Calu3 (cell line): ENCODE measurements around the gene RIPK4. TPM values are rescaled to one million over a fixed set of nuclear protein-coding genes. Genes with fewer than 3 reads are reported as not detected.

Experiments used
- BruUV-seq: library from RNA; stranded (reverse); fragments of 400-500 nt; replicated peaks from 2 replicates; lab custom pipeline; 2021; lab: Mats Ljungman, UMichigan
- CTCF ChIA-PET: fragments of 300-600 bp; sonication (Branson Sonifier 250); formaldehyde crosslinking; loops from one replicate; lab custom pipeline; 2022; ENCODE audit warnings: antibody characterized with exemption; lab: Charles Lee
- DNase-seq: peaks from one replicate; pipeline ENCODE4 v3.0.0; 2022
- H3K27ac Mint-ChIP-seq: one replicate; pipeline ENCODE4 v1.8.0; 2022; ENCODE audit warnings: mixed read lengths; ENCODE audit not compliant: unreplicated experiment
- H3K27me3 Mint-ChIP-seq: one replicate; pipeline ENCODE4 v1.8.0; 2022; ENCODE audit warnings: mixed read lengths; ENCODE audit not compliant: unreplicated experiment
- H3K36me3 Mint-ChIP-seq: one replicate; pipeline ENCODE4 v1.8.0; 2022; ENCODE audit warnings: mild to moderate bottlenecking, moderate library complexity, mixed read lengths; ENCODE audit not compliant: insufficient read depth, unreplicated experiment
- H3K4me1 Mint-ChIP-seq: one replicate; pipeline ENCODE4 v1.8.0; 2022; ENCODE audit warnings: mild to moderate bottlenecking, low read depth, mixed read lengths; ENCODE audit not compliant: unreplicated experiment
- H3K4me3 Mint-ChIP-seq: one replicate; pipeline ENCODE4 v1.8.0; 2022; ENCODE audit warnings: mild to moderate bottlenecking, low read depth, moderate library complexity, mixed read lengths; ENCODE audit not compliant: unreplicated experiment
- H3K9me3 Mint-ChIP-seq: one replicate; pipeline ENCODE4 v1.8.0; 2022; ENCODE audit warnings: low read depth, mixed read lengths; ENCODE audit not compliant: unreplicated experiment
- CTCF ChIP-seq: fragments of 200-600 bp; IDR thresholded peaks from one replicate; pipeline ENCODE4 v1.8.0; 2022; ENCODE audit warnings: antibody characterized with exemption; ENCODE audit not compliant: unreplicated experiment
- intact Hi-C: fragments of 100-400 bp; cut with micrococcal nuclease; formaldehyde crosslinking; loops from one replicate; pipeline ENCODE4 v1.10.0; 2022; ENCODE audit not compliant: unreplicated experiment
- total RNA-seq: library from RNA; stranded (reverse); gene quantifications from 2 replicates; pipeline ENCODE4 v1.2.3, GENCODE V29; 2022

The RIPK4 gene
- total RNA-seq, 1 experiment from 2014 or later, result 30.3 TPM

- Mint-ChIP-seq H3K4me1 (no peaks in the 10 kb centered on the region), H3K9me3 (no peaks in the 10 kb centered on the region), H3K27me3 (no peaks in the 10 kb centered on the region), H3K4me3 (no peak overlapping the region), H3K27ac (no peak overlapping the region), H3K36me3 (no peaks in the 10 kb centered on the region)
- TF ChIP-seq CTCF, result no peak
- intact Hi-C loops, result no loop called here
- no TSS peak for BruUV-seq
- DNase-seq, result no peak
- CTCF ChIA-PET, result no interaction called here
These were observed 41.2 kb upstream of the RIPK4 start for GRCh38 chr21:41808094-41808493.

- DNase-seq, result no peak
- Mint-ChIP-seq H3K27me3 (no peaks in the 10 kb centered on the region), H3K4me3 (no peak overlapping the region), H3K9me3 (no peaks in the 10 kb centered on the region), H3K4me1 (no peaks in the 10 kb centered on the region), H3K36me3 (no peaks in the 10 kb centered on the region), H3K27ac (no peak overlapping the region)
- no peak for TF ChIP-seq CTCF
- intact Hi-C loops, result no loop called here
- BruUV-seq, result no TSS peak
- CTCF ChIA-PET, result no interaction called here
These were observed 39.9 kb upstream of the RIPK4 start for GRCh38 chr21:41806773-41807172.

- DNase-seq, result no peak
- intact Hi-C loops, result no loop called here
- no peaks in the 10 kb centered on the region for H3K27me3 Mint-ChIP-seq
- BruUV-seq, result no TSS peak
- H3K9me3 Mint-ChIP-seq, result no peaks in the 10 kb centered on the region
- TF ChIP-seq CTCF, result no peak
- no peaks in the 10 kb centered on the region for H3K4me1 Mint-ChIP-seq
- CTCF ChIA-PET, result no interaction called here
- no peak overlapping the region for H3K4me3 Mint-ChIP-seq
- H3K27ac Mint-ChIP-seq, result no peak overlapping the region
- no peaks in the 10 kb centered on the region for H3K36me3 Mint-ChIP-seq
These were observed 38.8 kb upstream of the RIPK4 start for GRCh38 chr21:41805643-41806042.

DNA sequence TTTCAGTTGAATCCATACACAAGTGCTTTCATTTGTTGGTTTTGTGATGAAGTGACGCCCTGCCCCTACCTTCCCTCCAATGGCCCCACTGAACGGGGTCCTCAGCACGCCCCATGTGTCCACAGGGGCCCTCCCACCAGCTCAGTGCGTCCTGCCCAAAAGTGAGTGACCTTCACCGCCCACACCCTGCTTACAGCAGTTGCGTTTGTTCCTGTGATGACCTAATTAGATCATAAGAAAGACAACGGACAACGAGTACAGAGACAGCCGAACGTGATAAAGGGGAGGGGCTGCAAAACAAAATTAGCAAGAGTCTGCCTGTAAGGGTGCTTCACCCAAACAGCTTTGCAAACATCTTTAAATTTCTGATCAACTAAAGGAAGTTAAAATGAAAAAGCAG, 38.2 kb upstream of the RIPK4 start:
- H3K36me3 Mint-ChIP-seq, result no peaks in the 10 kb centered on the region
- intact Hi-C loops, result no loop called here
- H3K27ac Mint-ChIP-seq, result no peak overlapping the region
- no peak for TF ChIP-seq CTCF
- no peaks in the 10 kb centered on the region for H3K9me3 Mint-ChIP-seq
- no peaks in the 10 kb centered on the region for H3K4me1 Mint-ChIP-seq
- DNase-seq, result no peak
- no peaks in the 10 kb centered on the region for H3K27me3 Mint-ChIP-seq
- H3K4me3 Mint-ChIP-seq, result no peak overlapping the region
- CTCF ChIA-PET, result no interaction called here
- no TSS peak for BruUV-seq
